HG02571 (cell line): ENCODE measurements around the gene FBXL13.
"Not testable (repeated sequence)": the region's sequence is repeated elsewhere in the genome, so short reads cannot be mapped to it uniquely, and the experiment has no call there.

Source experiments
- ATAC-seq: cut with Tn5 transposase; IDR thresholded peaks from one replicate; pipeline ENCODE4 v1.9.1; 2021; ENCODE audit warnings: mild to moderate bottlenecking, moderate library complexity; ENCODE audit not compliant: unreplicated experiment

FBXL13 gene

DNA sequence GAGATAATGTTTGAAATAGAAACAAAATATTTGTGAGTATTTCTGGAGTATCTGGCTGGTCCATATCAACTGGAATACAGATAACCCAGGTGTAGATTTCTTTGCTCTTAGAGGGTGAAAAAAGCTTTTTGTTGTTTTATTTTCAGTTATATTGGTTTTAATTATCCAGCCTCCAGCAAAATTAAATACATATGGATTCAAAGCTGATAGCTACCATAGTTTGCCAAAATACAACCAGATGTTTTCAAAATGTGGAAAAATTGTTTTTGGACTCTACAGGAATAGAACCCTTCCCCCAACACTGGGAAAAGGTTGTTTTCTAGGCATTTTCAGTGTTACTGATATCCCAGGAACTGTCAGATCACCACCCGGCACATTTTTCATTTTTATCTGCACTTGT is 131.7 kb downstream of the FBXL13 start:
- no peak for ATAC-seq

DNA sequence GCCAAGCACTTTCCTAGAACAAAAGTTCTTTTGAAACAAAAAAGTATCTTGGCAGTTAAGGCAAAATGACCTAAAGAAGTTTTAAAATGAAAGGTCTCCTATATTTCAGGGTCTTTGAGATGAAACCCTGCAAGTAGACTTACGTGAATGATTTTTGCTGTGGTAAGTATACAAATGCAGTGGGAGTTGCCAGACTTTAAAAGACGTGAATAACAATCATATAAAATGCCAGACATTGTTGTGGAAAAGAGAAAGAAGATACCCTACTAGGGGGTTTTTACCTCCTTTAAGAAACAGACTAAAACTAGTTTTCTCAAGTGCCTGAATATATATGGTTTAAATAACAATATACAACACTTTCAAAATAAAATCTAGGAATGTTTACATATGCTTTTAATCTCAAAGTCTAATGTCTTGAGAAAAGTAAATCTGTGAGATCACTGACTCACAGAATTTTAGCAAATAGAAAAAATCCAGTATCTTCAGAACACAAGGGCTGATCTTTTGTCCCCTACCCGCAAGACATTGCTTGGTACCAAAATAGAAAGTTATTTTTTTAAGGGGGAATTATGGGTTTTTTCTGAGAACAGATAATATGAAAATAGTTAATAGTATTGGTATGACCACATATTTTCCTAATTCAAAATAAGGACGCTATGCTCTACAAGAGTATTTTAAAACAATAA is 132.3 kb downstream of the FBXL13 start:
- ATAC-seq: no peak

DNA sequence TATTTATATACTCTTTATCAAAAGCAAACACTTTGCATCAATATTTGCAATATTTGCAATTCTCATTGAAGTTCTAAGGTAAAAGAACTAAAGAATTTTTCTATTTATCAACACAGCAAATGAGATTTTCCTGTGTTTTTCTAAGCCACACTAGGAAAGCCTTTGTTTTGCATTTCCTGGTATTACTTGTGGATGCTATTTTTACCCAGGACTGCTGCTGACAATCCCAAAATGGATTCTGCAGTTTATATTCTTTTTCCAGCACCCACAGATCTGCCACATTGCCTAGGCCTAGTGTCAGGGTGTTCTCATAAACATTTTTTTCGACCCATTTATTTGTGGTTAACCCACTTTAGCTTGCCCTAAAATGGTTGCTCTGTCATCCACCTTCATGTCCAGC is 135.9 kb downstream of the FBXL13 start:
- no peak for ATAC-seq

DNA sequence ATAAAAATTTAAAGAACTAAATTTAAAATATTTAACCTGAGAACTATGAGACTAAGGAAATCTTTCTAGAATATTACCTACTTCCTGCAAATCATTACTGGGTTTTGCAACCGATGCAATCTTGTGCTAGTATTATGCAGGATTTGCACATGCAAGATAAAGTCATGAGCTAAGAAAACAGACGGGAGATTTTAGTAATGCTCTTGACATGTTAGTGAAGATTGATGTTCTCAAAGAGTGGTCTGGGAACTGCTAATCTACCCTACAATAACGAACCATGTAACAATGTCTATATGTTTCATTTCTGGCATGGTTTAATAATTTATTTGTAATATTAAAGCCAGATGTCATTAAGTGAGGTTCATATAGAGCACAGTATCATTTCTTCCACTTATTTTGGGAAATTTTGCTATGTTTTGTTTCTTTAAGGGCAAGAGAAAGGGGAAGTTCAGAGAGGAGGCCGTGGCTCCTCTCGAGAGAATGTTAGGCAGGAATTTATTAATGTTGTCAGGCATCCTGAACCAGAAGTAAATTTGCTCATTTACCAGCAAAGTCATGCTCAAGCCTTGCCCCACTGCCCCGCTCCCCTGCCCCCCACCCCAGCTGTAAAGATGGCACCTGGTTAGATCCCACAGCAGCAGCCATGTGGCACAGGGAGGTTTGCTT is 139.0 kb downstream of the FBXL13 start:
- no peak for ATAC-seq

DNA sequence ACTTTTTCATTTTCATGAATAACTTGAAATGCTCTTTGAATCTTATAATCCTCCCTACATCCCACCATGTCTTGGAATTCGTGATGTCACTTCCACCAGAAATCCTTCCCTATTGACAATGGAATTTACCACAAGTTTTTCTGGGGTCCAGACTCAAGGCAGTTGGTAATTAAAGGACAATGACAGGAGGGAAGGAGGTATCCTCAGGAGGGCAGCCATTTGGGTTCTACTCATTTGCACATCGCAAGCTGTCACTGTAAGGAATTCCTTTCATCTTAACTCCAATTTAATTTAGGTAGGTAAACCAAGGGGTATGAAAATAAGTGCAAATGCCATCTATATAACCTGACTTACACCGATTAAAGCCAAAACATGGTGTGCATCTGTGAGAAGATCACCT is 139.9 kb downstream of the FBXL13 start:
- no peak for ATAC-seq

DNA sequence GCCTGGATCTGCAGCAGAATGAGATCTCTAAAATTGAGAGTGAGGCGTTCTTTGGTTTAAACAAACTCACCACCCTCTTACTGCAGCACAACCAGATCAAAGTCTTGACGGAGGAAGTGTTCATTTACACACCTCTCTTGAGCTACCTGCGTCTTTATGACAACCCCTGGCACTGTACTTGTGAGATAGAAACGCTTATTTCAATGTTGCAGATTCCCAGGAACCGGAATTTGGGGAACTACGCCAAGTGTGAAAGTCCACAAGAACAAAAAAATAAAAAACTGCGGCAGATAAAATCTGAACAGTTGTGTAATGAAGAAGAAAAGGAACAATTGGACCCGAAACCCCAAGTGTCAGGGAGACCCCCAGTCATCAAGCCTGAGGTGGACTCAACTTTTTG is 140.4 kb downstream of the FBXL13 start:
- no peak for ATAC-seq

DNA sequence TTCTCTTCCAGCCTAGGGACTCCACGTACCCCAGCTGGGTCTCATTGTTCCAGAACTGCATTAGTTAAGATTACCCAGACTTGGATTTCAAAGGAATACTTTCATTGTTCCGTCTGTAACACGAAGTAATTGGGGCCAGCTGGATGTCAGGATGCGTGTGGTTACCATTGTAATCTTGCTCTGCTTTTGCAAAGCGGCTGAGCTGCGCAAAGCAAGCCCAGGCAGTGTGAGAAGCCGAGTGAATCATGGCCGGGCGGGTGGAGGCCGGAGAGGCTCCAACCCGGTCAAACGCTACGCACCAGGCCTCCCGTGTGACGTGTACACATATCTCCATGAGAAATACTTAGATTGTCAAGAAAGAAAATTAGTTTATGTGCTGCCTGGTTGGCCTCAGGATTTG is 140.8 kb downstream of the FBXL13 start:
- ATAC-seq: no peak

DNA sequence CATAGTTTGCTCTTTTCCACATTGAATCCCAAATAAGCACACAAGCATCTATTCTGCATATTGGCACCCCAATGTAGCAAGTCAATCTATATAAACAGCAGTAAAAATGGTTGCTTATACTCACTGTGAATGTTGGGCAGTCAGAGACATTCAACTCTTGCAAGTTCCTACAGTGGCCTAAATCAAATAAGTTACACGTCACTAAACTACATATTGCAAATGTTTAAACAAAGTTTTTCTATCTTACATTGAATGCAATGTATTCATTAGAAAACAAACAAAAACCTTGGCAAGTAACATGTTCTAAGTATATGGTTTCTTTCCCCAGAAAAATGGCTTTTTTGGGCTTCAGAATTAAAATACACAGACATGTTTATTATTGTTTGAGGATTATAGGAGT is 142.8 kb downstream of the FBXL13 start:
- no peak for ATAC-seq

DNA sequence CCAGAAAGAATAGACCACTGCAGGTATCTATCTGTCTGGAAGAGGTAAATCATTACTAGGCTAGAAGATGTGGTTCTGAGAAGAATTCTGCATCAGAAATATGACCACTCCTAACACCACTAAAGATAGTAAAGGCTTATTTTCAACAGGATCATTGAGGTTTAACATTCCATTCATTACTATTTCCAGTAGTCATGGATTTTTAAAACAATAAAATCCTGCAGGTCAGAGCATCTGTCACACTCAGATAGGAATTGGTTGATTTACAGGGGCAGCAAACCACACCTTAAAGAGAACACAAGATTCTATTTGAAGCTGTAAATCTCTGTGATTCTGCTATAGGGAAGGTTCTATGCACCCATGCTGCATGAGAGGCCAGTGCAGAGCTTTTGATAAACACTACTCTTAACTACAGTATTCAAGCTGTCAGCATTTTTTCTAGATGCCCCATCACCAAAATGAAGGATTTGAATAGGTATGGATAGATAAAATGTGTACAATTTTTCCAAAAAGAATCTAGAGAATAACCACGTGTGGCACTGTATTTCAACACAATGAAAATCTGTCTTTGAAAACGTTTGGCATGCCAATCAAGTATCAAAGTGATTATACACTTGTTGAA is 147.2 kb downstream of the FBXL13 start:
- no peak for ATAC-seq

DNA sequence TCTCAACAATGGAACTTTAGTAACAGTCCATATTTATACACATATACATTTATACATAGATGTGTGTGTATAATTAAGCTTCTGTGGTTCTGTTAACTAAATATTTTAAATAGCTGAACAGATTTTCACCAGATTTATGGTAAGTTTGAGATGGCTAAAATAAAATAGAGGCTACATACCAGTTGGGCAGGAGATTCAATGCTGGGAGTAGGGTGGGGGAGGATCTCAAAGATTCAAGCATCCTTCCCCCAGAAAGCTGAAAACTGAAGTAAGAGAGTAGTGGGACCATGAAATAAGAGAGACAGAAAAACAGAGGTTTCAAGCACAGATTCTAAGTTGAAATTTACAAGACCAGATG is 147.8 kb downstream of the FBXL13 start:
- ATAC-seq: no peak

DNA sequence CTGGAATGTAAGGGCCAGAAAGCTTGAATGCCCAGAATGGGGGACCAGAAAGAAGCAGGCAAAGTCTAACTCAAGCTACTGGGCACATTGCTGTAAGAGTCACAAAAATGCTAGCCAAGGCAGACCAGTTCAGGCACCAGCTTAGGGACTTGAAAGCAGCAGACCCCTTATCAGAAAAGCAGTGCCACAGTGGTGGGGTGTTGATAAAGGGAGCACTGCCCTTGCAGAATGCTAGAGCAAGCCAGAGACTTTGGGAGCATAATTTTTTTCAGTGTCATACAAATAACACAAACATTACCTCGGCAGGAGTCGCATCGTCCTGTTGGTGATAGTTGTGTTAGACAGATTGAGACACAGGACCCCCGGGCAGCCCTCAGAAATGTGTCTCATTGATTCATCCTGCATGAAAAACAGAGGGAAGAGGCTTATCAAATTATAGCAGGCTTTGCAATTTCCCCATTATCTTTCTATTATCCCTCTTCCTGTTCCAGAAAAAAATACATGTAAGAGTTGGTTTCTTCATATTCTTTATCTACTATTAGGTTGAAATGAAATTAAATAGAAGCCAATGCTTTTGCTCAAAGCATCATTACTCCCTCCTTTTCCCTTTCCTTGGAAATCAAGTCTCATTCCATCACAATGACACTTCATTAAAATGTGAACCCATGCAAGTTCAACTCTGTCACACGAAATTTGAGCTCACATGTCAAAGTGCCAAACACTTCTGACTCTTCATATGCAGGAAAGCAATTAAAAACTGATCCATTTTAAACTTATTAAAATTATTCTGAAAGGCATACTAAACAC is 148.4 kb downstream of the FBXL13 start:
- no peak for ATAC-seq

DNA sequence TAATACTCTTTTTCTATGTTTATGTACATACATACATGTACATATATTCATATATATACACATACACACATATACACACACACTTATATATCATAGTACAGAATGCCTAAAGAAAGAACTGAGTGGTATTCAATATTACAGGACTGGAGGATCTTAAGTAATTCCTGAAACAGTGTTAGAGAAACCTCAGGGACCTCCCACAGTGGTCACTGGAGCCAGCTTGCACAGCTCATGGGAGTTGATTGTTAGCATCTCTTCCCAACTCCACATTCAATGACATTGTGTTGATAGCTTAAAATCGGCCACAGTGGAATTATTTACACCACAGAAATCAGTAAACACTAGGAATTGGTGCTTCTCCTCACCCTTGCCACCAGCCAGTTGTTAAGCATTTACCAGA is 155.8 kb downstream of the FBXL13 start:
- no peak for ATAC-seq

DNA sequence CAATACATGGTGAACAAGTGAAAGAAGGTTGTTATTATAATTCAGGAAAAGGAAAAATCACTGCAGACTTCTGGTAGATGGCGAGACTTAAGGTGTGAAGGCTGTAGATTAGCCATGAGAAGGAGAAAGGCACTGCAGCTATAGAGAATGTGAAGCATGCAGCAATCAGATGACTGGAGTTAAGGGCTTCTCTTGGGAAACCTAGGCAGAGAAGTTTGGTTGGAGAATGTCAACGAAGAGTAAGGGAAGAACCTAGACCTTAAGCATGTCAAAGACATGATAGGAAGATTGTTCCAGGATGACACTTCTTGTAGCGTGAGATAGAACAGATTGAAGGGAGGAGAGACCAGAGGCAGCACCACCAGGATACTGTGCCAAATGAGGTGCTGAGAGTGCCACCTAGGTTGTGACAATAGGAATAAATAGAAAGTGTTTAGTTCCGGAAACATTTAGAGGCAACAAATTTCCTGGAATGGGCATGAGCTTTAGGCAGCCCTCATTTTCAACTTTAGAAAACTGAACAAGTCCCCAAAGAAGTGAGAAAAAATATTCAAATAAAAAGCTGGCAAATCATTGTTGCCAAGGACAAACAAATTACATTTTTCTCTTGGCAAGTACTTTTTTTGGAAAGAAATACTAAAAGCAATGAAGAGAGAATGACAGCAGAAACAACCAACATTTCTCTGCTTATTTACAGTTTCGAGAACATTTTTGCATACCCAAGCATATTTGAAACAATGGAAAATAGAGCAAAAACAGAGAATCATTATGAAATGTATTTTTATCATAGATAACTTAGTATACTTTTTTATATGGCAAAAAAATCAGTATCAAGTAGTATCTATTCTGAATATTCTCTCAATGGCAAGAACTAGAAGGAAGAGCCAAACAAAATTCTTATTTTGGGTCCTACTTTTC is 156.9 kb downstream of the FBXL13 start:
- no peak for ATAC-seq

DNA sequence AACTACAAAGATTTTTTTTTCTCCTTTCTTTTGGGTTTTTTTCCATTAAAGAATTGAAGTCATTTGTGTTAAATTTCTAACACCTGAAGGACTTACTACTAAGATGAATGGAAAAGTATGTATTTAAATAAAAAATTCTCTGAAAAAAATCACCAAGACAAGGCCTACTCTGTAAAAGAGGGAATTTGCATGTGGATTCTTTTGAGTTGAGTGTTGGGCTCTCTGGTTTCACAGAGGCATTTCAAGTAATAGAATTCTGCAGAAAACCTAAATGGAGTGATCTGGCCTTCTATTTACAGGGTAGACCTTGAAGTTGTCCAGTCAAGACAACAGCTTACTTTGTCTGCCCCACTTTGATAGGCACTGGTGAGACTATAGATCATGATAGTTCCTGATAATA is 157.7 kb downstream of the FBXL13 start:
- ATAC-seq: no peak

DNA sequence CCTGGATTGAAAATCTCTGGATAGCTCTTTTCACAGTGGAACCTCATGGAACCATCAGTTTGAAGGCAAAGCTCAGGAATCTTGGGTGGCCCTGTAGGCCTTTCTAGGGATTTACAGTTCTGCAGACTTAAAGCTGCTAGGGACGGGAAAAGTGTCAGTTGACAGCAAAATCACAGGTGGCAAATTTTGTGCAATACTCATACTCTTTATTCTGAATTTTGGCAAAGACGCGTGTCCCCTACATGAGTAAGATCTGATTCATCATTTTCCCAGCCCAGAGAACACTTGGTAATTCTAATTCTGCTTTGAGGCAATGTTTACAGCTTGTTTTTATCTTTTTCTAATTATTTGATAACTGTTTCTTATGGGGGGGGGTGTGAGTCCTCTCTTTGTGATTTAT is 158.2 kb downstream of the FBXL13 start:
- ATAC-seq: no peak

DNA sequence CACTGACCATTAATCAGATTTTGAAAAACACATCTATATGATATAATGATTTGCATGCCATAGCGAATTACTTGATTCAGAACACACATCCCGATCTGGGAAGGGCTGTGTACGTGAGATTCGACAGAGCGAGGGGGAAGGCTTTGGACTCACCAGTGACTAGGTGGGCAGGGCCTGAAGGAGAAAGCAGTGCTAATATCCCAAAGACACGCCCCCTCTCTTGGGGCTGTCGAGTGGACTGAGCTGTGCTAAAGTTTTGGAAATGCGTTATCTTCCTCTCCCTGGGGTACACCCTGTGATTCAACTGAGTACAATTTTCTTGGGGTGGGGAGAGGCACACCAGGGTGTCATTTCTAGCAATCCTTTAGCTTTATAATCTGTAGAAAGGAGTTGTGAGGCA is 160.0 kb downstream of the FBXL13 start:
- no peak for ATAC-seq

DNA sequence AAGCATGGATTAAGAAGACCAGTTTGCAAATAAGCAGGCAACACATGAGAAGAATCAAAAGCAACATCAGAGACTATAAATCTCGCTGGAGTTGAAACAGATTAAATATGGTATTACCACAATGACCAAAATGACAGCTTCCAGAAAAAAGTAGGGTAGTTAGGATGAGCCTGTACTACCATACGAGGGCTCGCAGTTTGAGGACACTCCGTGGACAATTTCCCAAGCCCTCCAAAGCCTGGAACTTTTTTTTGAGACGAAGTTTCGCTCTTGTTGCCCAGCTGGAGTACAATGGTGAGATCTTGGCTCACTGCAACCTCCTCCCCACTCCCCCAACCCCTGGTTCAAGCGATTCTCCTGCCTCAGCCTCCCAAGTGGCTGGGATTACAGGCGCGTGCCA is 160.8 kb downstream of the FBXL13 start:
- no peak for ATAC-seq

DNA sequence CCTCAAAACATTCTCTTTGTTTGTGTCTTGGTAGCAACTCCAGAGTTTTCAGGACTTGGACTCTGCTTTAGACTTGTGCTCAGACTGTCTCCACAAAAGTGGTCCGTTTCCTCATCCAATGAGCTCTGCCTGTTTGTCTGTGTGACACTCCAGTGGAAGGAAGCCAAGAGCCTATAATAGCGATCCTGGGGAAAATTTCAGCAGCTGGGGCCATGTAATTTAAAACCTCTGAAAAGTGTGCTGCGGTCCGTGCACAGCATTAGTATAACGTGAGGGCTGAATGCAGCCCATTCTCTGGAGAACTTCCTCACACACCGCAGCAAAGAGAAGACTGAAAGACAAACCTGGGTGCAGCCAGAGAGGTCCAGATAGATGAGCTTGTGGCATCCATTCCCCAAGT is 161.9 kb downstream of the FBXL13 start, which contains the start of gene LRRC17:
TSS of gene LRRC17 (plus strand) at position 259 of the 400 bp plus-strand sequence. CDS start 20,914 bp downstream, outside the sequence.
- ATAC-seq: no peak

DNA sequence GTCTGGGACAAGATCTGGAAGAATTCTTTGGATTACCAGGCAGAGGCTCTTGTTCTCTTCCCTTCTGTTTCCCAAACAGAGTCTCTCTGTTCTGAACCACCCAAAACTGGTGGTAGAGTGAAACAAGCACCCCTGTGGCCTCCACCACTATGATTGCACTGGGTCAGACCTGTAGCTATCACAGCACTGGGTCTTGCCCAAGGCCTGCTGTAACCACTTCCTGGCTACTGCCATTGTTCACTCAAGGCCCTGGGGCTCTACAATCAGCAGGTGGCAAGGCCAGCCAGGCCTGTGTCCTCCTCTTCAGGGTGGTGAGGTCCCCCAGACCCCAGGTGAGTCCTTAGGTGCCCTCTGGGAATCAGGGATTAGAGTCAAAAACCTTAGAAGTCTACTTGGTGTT is 165.9 kb downstream of the FBXL13 start:
- no peak for ATAC-seq

DNA sequence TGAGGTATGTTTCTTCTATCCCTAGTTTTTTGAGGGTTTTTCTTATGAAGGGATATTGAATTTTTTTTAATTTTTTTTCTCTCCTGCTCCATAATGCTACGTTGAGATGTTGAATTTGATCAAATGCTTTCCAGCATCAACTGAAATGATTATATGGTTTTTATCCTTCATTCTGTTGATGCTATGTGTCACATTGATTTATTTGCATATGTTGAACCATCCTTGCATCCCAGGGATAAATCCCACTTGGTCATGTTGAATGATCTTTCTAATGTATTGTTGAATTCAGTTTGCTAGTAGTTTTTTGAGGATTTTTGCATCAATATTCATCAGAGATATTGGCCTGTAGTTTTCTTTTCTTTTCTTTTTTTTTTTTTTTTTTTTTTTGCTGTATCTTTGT is 171.0 kb downstream of the FBXL13 start:
- ATAC-seq: not testable (repeated sequence)
